OCI-LY3 (cell line): Measurements from ENCODE around the gene EEF1G.

ENCODE experiments used
- H2AFZ ChIP-seq: fragments of 200-600, 300-600 bp; shearing (Covaris generic); 2 replicates; pipeline ENCODE4 v1.6.0; 2014; ENCODE audit warnings: antibody characterized with exemption, low read depth, low read length
- H3K27ac ChIP-seq: fragments of 200-600, 300-600 bp; sonication (generic); 2 replicates; pipeline ENCODE4 v1.5.1; 2014; ENCODE audit warnings: mild to moderate bottlenecking, low read length, moderate library complexity, mixed read lengths
- H3K27me3 ChIP-seq: fragments of 200-600, 300-600 bp; sonication (generic); 2 replicates; pipeline ENCODE4 v1.6.1; 2014; ENCODE audit warnings: low read depth, low read length, mixed read lengths
- H3K36me3 ChIP-seq: fragments of 200-600, 300-600 bp; sonication (generic); replicated peaks from 2 replicates; pipeline ENCODE3; 2014; ENCODE audit warnings: low read depth, low read length, mixed read lengths
- H3K4me1 ChIP-seq: fragments of 300-600, 200-600 bp; sonication (generic); 2 replicates; pipeline ENCODE4 v1.6.1; 2014; ENCODE audit warnings: low read length, mixed read lengths
- H3K4me2 ChIP-seq: fragments of 200-600, 300-600 bp; sonication (generic); 2 replicates; pipeline ENCODE4 v1.6.1; 2014; ENCODE audit warnings: low read length, mixed read lengths
- H3K4me3 ChIP-seq: fragments of 300-600, 200-600 bp; sonication (generic); 2 replicates; pipeline ENCODE4 v1.5.1; 2014; ENCODE audit warnings: antibody characterized with exemption, mild to moderate bottlenecking, low read length, moderate library complexity
- H3K79me2 ChIP-seq: fragments of 300-600, 200-600 bp; shearing (Covaris generic); 2 replicates; pipeline ENCODE4 v1.6.1; 2014; ENCODE audit warnings: mild to moderate bottlenecking, low read length, mixed read lengths
- H3K9ac ChIP-seq: fragments of 300-600, 200-600 bp; shearing (Covaris generic); 2 replicates; pipeline ENCODE4 v1.6.0; 2014; ENCODE audit warnings: mild to moderate bottlenecking, low read length, moderate library complexity
- H3K9me3 ChIP-seq: fragments of 200-600, 300-600 bp; shearing (Covaris generic); 2 replicates; pipeline ENCODE4 v1.6.1; 2014; ENCODE audit warnings: low read length, mixed read lengths; ENCODE audit not compliant: insufficient read depth
- H4K20me1 ChIP-seq: fragments of 200-600, 300-600 bp; sonication (generic); 2 replicates; pipeline ENCODE4 v1.6.1; 2016; ENCODE audit warnings: low read length, mixed read lengths; ENCODE audit not compliant: insufficient read depth
- CTCF ChIP-seq: fragments of 200-600, 300-600 bp; sonication (generic); IDR thresholded peaks from 2 replicates; pipeline ENCODE4 v1.5.1; 2014; ENCODE audit warnings: antibody characterized with exemption, low read length, low read depth
- EZH2phosphoT487 ChIP-seq: fragments of 200-600 bp; shearing (Covaris generic); IDR thresholded peaks from 2 replicates; pipeline ENCODE4 v1.6.1; 2018; ENCODE audit warnings: antibody characterized with exemption, mixed run types, low read depth

The EEF1G gene

GRCh38 chr11:62512961-62513360 is 60.7 kb downstream of the EEF1G start:
- Histone ChIP-seq H3K27ac (no peak overlapping the region), H3K9ac (no peak overlapping the region), H3K79me2 (peaks cover 6% of the 10 kb centered on the region; the same call in 1 of the 2 replicates), H3K4me1 (peaks cover 32% of the 10 kb centered on the region), H3K4me3 (no peak overlapping the region), H4K20me1 (peaks cover 56% of the 10 kb centered on the region), H3K4me2 (no peak overlapping the region), H3K36me3 (peaks cover 34% of the 10 kb centered on the region), H2AFZ (no peak overlapping the region), H3K9me3 (no peaks in the 10 kb centered on the region), H3K27me3 (no peaks in the 10 kb centered on the region)
- TF ChIP-seq CTCF (no peak), EZH2phosphoT487 (no peak)
